Lower lobe of right lung (tissue), 2 donors: ENCODE data around the gene TMEM117. TPM values are rescaled to one million over a fixed set of nuclear protein-coding genes. Genes with fewer than 3 reads are reported as not detected.

Experiments used
- ATAC-seq, 2 donors: fragments of 200-7000 bp; cut with Tn5 transposase; one replicate each; pipeline ENCODE4 v1.9.1; 2020 to 2022; ENCODE audit warnings: mild to moderate bottlenecking in 2 of 2, moderate library complexity in 2 of 2
- DNase-seq: peaks from one replicate; pipeline ENCODE4 v3.0.0-alpha.2; 2020
- H3K27ac ChIP-seq: fragments of 200-600 bp; one replicate; pipeline ENCODE4 v1.8.0; 2022
- H3K27me3 ChIP-seq: fragments of 200-600 bp; one replicate; pipeline ENCODE4 v1.8.0; 2022; ENCODE audit warnings: low read depth
- H3K36me3 ChIP-seq: fragments of 200-600 bp; one replicate; pipeline ENCODE4 v1.8.0; 2022; ENCODE audit warnings: mild to moderate bottlenecking
- H3K4me1 ChIP-seq: fragments of 200-600 bp; one replicate; pipeline ENCODE4 v1.8.0; 2022
- H3K4me3 ChIP-seq: fragments of 200-600 bp; one replicate; pipeline ENCODE4 v1.8.0; 2022; ENCODE audit warnings: mild to moderate bottlenecking
- H3K9me3 ChIP-seq: fragments of 200-600 bp; one replicate; pipeline ENCODE4 v1.8.0; 2022
- intact Hi-C: fragments of 100-400 bp; cut with DNase I; formaldehyde crosslinking; loops from one replicate; pipeline ENCODE4 v1.11.0; 2022
- total RNA-seq: library from RNA; stranded (reverse); fragmentation: NEBNext Ultra II Directional; extraction: Animal tissue kit (Norgen Biotek cat#: 25700); gene quantifications from one replicate; pipeline ENCODE4 v1.2.1, GENCODE V29; 2021
- TF ChIP-seq, protein P1 (sequence below): fragments of 200-600 bp; IDR thresholded peaks from one replicate; pipeline ENCODE4 v1.8.0; 2022; ENCODE audit warnings: antibody characterized with exemption, mild to moderate bottlenecking
- donor health status: DM: no; HTN: yes; CAD: no; lungs with severe emphysema.

Gene TMEM117
- total RNA-seq, 1 donor from 2014 or later, result 4.5 TPM

DNA sequence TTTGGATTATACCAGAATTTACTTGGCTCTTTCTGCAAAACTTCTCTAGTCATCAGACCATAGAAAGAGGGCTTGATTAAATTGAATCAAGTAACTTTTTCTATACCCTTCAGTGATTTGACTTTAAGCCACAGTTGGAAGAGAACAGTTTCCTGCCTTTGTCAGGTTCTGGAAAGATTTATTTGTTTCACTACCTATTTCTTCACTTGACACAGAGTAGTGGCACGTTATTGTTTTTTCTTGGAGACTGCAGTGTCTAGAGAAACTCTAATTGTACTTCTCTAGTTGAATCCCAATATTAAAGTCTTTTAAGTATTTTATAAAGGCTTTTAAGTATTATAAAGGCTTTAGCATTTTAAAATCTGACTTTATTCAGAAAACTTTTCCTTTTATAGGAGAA is 138.1 kb downstream of the TMEM117 start:
- no peaks in the 10 kb centered on the region for H3K27me3 ChIP-seq
- intact Hi-C loops, result no loop called here
- ATAC-seq (no peak), DNase-seq (no peak)
- TF ChIP-seq, protein P1, sequence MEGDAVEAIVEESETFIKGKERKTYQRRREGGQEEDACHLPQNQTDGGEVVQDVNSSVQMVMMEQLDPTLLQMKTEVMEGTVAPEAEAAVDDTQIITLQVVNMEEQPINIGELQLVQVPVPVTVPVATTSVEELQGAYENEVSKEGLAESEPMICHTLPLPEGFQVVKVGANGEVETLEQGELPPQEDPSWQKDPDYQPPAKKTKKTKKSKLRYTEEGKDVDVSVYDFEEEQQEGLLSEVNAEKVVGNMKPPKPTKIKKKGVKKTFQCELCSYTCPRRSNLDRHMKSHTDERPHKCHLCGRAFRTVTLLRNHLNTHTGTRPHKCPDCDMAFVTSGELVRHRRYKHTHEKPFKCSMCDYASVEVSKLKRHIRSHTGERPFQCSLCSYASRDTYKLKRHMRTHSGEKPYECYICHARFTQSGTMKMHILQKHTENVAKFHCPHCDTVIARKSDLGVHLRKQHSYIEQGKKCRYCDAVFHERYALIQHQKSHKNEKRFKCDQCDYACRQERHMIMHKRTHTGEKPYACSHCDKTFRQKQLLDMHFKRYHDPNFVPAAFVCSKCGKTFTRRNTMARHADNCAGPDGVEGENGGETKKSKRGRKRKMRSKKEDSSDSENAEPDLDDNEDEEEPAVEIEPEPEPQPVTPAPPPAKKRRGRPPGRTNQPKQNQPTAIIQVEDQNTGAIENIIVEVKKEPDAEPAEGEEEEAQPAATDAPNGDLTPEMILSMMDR, result no peak
- H3K36me3 ChIP-seq, result no peaks in the 10 kb centered on the region
- no peaks in the 10 kb centered on the region for H3K9me3 ChIP-seq
- no peak overlapping the region for H3K4me3 ChIP-seq
- no peak overlapping the region for H3K27ac ChIP-seq
- no peaks in the 10 kb centered on the region for H3K4me1 ChIP-seq

DNA sequence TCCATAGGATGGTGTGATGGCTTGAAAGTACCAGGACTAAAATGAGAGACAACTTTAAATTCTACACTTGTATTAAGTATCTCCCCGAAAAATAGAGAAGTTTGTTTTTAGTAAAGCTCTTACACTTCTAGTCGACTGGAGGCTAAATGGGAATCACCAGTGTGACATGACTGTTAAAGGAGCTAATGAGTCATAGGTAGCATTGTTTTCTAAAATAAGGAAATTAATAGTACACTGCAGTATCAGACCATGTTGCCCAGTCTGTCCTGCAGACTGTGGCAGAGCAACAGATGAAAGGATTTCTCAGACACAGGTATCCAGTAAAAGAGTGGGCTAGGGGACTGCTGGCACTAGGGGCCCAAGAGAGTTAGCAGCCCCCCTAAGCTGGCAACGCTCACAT is 140.1 kb downstream of the TMEM117 start:
- no peak for ATAC-seq
- H3K4me3 ChIP-seq, result no peak overlapping the region
- H3K4me1 ChIP-seq, result no peaks in the 10 kb centered on the region
- no peaks in the 10 kb centered on the region for H3K9me3 ChIP-seq
- TF ChIP-seq, protein P1, result no peak
- H3K27me3 ChIP-seq, result no peaks in the 10 kb centered on the region
- DNase-seq, result no peak
- H3K27ac ChIP-seq, result no peak overlapping the region
- no peaks in the 10 kb centered on the region for H3K36me3 ChIP-seq
- intact Hi-C loops, result no loop called here

GRCh38 chr12:43978556-43978955 is 142.7 kb downstream of the TMEM117 start:
- ATAC-seq, result no peak
- no peaks in the 10 kb centered on the region for H3K36me3 ChIP-seq
- H3K9me3 ChIP-seq, result no peaks in the 10 kb centered on the region
- H3K4me1 ChIP-seq, result no peaks in the 10 kb centered on the region
- intact Hi-C loops, result no loop called here
- TF ChIP-seq, protein P1, result no peak
- H3K4me3 ChIP-seq, result no peak overlapping the region
- H3K27ac ChIP-seq, result no peak overlapping the region
- H3K27me3 ChIP-seq, result no peaks in the 10 kb centered on the region
- no peak for DNase-seq

DNA sequence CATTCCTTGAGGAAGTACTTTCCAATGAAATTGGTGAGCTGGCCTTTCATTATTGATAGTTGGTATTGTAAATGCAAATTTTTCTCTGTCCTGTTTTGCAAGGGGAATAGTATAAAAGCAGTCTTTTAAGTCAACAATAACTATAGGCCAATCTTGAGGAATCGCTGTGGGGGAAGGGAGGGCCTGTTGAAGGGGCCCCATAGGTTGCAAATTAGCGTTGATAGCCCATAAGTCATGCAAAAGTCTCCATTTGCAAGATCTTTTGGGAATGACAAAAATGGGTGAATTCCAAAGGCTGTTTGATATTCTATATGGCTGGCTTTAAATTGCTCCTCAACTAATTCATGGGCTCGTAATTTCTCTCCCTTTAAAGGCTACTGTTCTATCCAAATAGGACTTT is 143.6 kb downstream of the TMEM117 start:
- H3K4me1 ChIP-seq, result no peaks in the 10 kb centered on the region
- ATAC-seq (no peak), DNase-seq (no peak)
- no peaks in the 10 kb centered on the region for H3K27me3 ChIP-seq
- no peaks in the 10 kb centered on the region for H3K9me3 ChIP-seq
- no peak overlapping the region for H3K27ac ChIP-seq
- TF ChIP-seq, protein P1, result no peak
- intact Hi-C loops, result no loop called here
- H3K36me3 ChIP-seq, result no peaks in the 10 kb centered on the region
- no peak overlapping the region for H3K4me3 ChIP-seq

- Histone ChIP-seq H3K27me3 (no peaks in the 10 kb centered on the region), H3K4me3 (no peak overlapping the region), H3K9me3 (no peaks in the 10 kb centered on the region), H3K4me1 (no peaks in the 10 kb centered on the region), H3K36me3 (no peaks in the 10 kb centered on the region), H3K27ac (no peak overlapping the region)
- DNase-seq (no peak), ATAC-seq (no peak)
- intact Hi-C loops, result no loop called here
- TF ChIP-seq, protein P1, result no peak
Measured at GRCh38 chr12:43980627-43981191, 144.8 kb downstream of the TMEM117 start.

DNA sequence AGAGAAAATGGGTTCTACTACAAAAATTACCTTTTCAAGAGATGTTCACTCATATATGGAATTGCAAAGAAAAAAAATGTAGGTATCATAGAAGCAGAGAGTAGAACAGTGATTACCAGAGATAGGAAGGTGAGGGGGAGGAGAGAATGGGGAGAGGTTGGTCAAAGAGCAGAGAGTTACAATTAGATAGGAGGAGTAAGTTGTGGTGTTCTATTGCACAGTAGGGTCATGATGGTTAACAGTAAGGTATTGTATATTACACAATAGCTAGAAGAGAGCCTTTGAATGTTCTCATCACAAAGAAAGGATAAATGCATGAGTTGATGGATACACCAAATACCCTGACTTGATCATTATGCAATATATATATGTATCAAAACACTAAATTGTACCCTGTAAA is 145.8 kb downstream of the TMEM117 start:
- no peaks in the 10 kb centered on the region for H3K4me1 ChIP-seq
- DNase-seq, result no peak
- no peak overlapping the region for H3K4me3 ChIP-seq
- intact Hi-C loops, result no loop called here
- no peaks in the 10 kb centered on the region for H3K27me3 ChIP-seq
- TF ChIP-seq, protein P1, result no peak
- H3K36me3 ChIP-seq, result no peaks in the 10 kb centered on the region
- ATAC-seq, result no peak
- H3K27ac ChIP-seq, result no peak overlapping the region
- H3K9me3 ChIP-seq, result no peaks in the 10 kb centered on the region
